Keratinocyte (primary cell): Measurements from ENCODE around the gene LY6G6F. TPM values are rescaled to one million over a fixed set of nuclear protein-coding genes. Genes with fewer than 3 reads are reported as not detected.

Experiments used
- DNase-seq: peaks from one replicate; pipeline ENCODE4 v3.0.0-alpha.2; 2011; ENCODE audit warnings: low read depth, missing footprints, low spot score
- FAIRE-seq: peaks from 2 replicates; lab custom pipeline; 2011; peaks lifted over from hg19 to GRCh38; lab: Jason Lieb, UNC
- H2AFZ ChIP-seq: 2 replicates; pipeline ENCODE4 v1.6.0; 2012; ENCODE audit warnings: low read length, control low read depth, inconsistent platforms; ENCODE audit not compliant: control insufficient read depth
- H3K27ac ChIP-seq: 2 replicates; pipeline ENCODE4 v1.5.1; 2011; ENCODE audit warnings: low read length; ENCODE audit not compliant: control insufficient read depth, insufficient read depth
- H3K27me3 ChIP-seq: 3 replicates; pipeline ENCODE4 v1.6.0; 2011; ENCODE audit warnings: low read length; ENCODE audit not compliant: control insufficient read depth, insufficient read depth; ENCODE audit errors: extremely low read depth
- H3K36me3 ChIP-seq, 2 experiments: 2 replicates in 1 of 2; 3 replicates in 1 of 2; pipeline ENCODE4 v1.5.1; 2011; ENCODE audit warnings: low read length in 2 of 2, mild to moderate bottlenecking in 1 of 2; ENCODE audit not compliant: control insufficient read depth in 2 of 2, insufficient read depth in 2 of 2; ENCODE audit errors: extremely low read depth in 1 of 2
- H3K4me1 ChIP-seq: 3 replicates; pipeline ENCODE4 v1.5.1; 2011; ENCODE audit warnings: low read length; ENCODE audit not compliant: control insufficient read depth, insufficient read depth; ENCODE audit errors: extremely low read depth
- H3K4me2 ChIP-seq: 3 replicates; pipeline ENCODE4 v1.6.0; 2011; ENCODE audit warnings: low read depth, low read length; ENCODE audit not compliant: control insufficient read depth, insufficient read depth; ENCODE audit errors: extremely low read depth
- H3K4me3 ChIP-seq, 3 experiments: fragments of 200-600 bp in 1 of 3; sonication (generic) in 1 of 3; 2 replicates in 2 of 3; 3 replicates in 1 of 3; pipeline ENCODE4 v1.5.1; 2011 to 2016; ENCODE audit warnings: low read length in 3 of 3, mild to moderate bottlenecking in 3 of 3, control low read depth in 2 of 3, inconsistent platforms in 1 of 3, low read depth in 1 of 3, mixed read lengths in 1 of 3, mixed run types in 1 of 3, moderate library complexity in 1 of 3; ENCODE audit not compliant: control insufficient read depth in 2 of 3, insufficient read depth in 2 of 3; ENCODE audit errors: extremely low read depth in 1 of 3
- H3K79me2 ChIP-seq: 2 replicates; pipeline ENCODE4 v1.6.0; 2012; ENCODE audit warnings: low read length; ENCODE audit not compliant: control insufficient read depth, insufficient read depth
- H3K9ac ChIP-seq: 3 replicates; pipeline ENCODE4 v1.6.0; 2011; ENCODE audit warnings: low read length; ENCODE audit not compliant: control insufficient read depth, insufficient read depth; ENCODE audit errors: extremely low read depth
- H3K9me1 ChIP-seq: 3 replicates; pipeline ENCODE4 v1.6.0; 2011; ENCODE audit warnings: low read length; ENCODE audit not compliant: control insufficient read depth, insufficient read depth; ENCODE audit errors: extremely low read depth
- H3K9me3 ChIP-seq: 2 replicates; pipeline ENCODE4 v1.5.1; 2012; ENCODE audit warnings: low read depth, low read length; ENCODE audit not compliant: control insufficient read depth
- H4K20me1 ChIP-seq: 3 replicates; pipeline ENCODE4 v1.6.0; 2011; ENCODE audit warnings: low read length; ENCODE audit not compliant: control insufficient read depth, insufficient read depth; ENCODE audit errors: extremely low read depth
- CTCF ChIP-seq, 3 experiments: IDR thresholded peaks in 1 of 3; conservative IDR thresholded peaks in 1 of 3; optimal IDR thresholded peaks in 1 of 3; 2 replicates in 2 of 3; 3 replicates in 1 of 3; pipeline versions ENCODE3 to v1.5.1; 2011; ENCODE audit warnings: low read length in 3 of 3, mild to moderate bottlenecking in 3 of 3, moderate library complexity in 2 of 3, control low read depth in 1 of 3, inconsistent platforms in 1 of 3; ENCODE audit not compliant: insufficient read depth in 2 of 3; ENCODE audit errors: extremely low read depth in 1 of 3
- EZH2 ChIP-seq: IDR thresholded peaks from one replicate; pipeline ENCODE4 v1.6.1; 2012; ENCODE audit warnings: inconsistent platforms, mild to moderate bottlenecking, low read length, moderate library complexity
- dilution Hi-C: fragments of 300-500 bp; cut with MboI; formaldehyde crosslinking; loops from one replicate; pipeline ENCODE4 v1.7.0; 2020; ENCODE audit warnings: low sequenced_read_pairs; ENCODE audit not compliant: extremely low pct_ligation_motif_present
- polyA plus RNA-seq, 5 experiments: library from polyadenylated mRNA; depleted of rRNA in 3 of 5; stranded (reverse) in 3 of 5; stranded (forward) in 1 of 5; unstranded in 1 of 5; fragments of >200 nt; gene quantifications; 1 replicate in 1 of 5; 2 replicates in 3 of 5; 3 replicates in 1 of 5; pipeline versions ENCODE4 v1.2.1 to v1.2.3, GENCODE V29; 2011 to 2012; ENCODE audit warnings: missing spikeins in 2 of 5, low read depth in 1 of 5, low replicate concordance in 1 of 5

Gene LY6G6F
- polyA plus RNA-seq, 1 donor (not counting 4 experiments of a cell fraction or from before 2014, with no cell fraction given) = not detected

- TF ChIP-seq EZH2 (no peak), CTCF (optimal IDR thresholded peaks at IDR 0.05 in 1 of 3, IDR thresholded peaks at IDR 0.05 in 1 of 3, conservative IDR thresholded peaks at IDR 0.05 in 1 of 3; ENCODE audit: extremely low read depth in 1 of 3, insufficient read depth in 2 of 3, low read length in 3 of 3) (no peak)
- Histone ChIP-seq H2AFZ (no peak overlapping the region), H3K4me2 (no peak overlapping the region), H3K79me2 (no peaks in the 10 kb centered on the region), H3K9ac (no peak overlapping the region), H3K27me3 (no peaks in the 10 kb centered on the region), H3K4me1 (no peaks in the 10 kb centered on the region), H3K4me3 (no peak overlapping the region), H3K36me3 (peaks cover 0 to 12% of the 10 kb centered on the region in 2 experiments), H4K20me1 (no peaks in the 10 kb centered on the region), H3K9me3 (no peaks in the 10 kb centered on the region), H3K9me1 (no peaks in the 10 kb centered on the region), H3K27ac (no peak overlapping the region)
- no peak for DNase-seq
- FAIRE-seq = no peak
- dilution Hi-C loops = no loop called here
Observed at GRCh38 chr6:31749301-31750036, 42.8 kb downstream of the LY6G6F start.

DNA sequence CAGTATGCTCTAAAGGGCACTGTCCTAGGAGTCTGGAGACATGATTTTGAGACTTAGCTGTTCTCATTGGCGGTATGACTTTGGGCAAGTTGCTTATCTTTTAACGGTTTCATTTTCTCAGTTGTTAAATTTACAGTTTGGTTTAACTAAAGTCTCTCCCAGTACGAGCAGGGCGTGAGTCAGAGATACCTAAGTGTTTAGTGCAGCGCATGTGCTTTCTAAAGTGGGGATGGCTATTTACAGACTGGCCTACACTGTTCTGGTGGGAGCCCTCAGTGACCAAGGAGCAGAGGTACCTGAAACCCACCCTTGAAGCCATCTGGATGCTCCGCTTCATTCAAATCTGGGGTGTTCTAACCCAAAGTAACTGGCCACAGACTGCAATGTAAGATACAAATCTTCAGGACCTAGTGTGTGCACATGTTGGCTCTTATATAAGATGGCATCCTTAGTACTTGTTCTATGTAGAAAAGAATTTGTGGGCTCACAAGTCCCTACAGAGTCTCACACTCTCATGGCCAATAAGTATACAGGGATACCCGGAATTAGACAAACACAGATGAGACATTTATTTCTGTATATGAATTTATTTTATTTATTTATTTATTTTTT lies 43.9 kb downstream of the LY6G6F start:
- no peak overlapping the region for H3K9ac ChIP-seq
- FAIRE-seq = no peak

More for the DNA sequence above, 43.9 kb downstream of the LY6G6F start:
- Histone ChIP-seq H3K79me2 (no peaks in the 10 kb centered on the region), H3K4me2 (no peak overlapping the region), H3K36me3 (peaks cover 0 to 12% of the 10 kb centered on the region in 2 experiments), H3K4me3 (no peak overlapping the region), H4K20me1 (no peaks in the 10 kb centered on the region), H3K27ac (no peak overlapping the region), H2AFZ (no peak overlapping the region), H3K9me1 (no peaks in the 10 kb centered on the region), H3K27me3 (no peaks in the 10 kb centered on the region), H3K9me3 (no peaks in the 10 kb centered on the region), H3K4me1 (no peaks in the 10 kb centered on the region)
- dilution Hi-C loops = no loop called here
- no peak for DNase-seq
- TF ChIP-seq CTCF (optimal IDR thresholded peaks at IDR 0.05 in 1 of 3, IDR thresholded peaks at IDR 0.05 in 1 of 3, conservative IDR thresholded peaks at IDR 0.05 in 1 of 3; ENCODE audit: extremely low read depth in 1 of 3, insufficient read depth in 2 of 3, low read length in 3 of 3) (no peak), EZH2 (no peak)
